ENCODE measurements around the gene ALDH9A1.

Gene ALDH9A1

DNA sequence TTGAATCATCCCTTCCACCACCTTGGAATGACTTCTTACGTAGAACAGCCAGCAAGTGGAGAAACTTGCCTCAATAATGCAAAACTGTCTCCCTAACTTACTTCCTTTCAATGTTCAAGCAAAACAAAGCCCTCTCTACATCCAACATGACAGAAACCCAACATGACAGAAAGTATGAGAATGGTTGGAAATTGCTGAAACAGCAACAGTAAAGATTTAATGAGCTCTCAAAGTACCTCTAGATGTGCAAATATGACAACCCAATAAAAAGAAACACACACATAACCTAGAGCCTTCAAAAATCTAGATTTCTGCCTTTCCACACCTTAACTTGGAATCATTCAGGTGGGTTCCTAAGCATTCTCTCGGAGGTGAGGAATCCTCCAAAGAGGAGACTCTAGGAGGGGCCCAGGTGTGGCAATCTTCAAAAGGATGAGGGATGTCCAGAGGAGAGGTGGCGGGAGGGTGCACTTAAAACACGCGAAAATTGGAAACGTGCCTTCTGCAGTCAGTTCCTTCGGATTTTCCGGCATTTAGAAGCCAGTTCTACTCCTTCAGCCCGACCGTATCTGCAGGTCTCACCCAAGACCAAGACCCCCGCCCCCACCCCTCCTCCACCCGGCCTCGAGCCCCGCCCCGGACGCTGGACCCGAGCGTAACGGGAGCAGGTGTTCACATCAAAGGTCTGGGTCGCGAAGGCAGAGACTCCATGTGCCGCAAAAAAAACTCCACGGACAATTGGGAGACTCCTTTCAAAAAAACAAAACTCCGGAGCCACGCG lies 68.3 kb downstream of the ALDH9A1 start:
- H3K4me3 ChIP-seq (ENCODE audit: low read depth, low read length): peak overlapping the region; percentile 97
- no peak for DNase-seq (ENCODE audit: low read depth)

DNA sequence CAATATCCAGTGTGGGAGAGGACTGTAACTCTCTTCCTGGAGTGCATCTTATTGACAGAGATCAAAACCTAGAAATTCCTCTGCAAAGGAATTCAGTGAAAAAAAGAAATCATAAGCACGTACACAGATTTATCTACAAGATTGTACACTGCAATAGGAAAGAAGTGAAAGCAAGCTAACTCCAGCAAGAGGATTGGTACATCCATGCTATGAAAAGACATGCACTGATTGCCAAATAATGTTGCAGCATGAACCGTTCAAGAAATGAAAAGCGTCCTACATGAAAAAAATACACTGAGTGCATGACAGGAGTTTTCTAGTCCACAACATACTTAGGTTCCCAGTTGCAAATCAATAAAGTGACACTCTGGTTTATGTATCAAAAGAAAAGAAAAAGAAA lies 69.2 kb downstream of the ALDH9A1 start:
- no peak for DNase-seq (ENCODE audit: low read depth)
- H3K4me3 ChIP-seq (ENCODE audit: low read depth, low read length): no peak overlapping the region

DNA sequence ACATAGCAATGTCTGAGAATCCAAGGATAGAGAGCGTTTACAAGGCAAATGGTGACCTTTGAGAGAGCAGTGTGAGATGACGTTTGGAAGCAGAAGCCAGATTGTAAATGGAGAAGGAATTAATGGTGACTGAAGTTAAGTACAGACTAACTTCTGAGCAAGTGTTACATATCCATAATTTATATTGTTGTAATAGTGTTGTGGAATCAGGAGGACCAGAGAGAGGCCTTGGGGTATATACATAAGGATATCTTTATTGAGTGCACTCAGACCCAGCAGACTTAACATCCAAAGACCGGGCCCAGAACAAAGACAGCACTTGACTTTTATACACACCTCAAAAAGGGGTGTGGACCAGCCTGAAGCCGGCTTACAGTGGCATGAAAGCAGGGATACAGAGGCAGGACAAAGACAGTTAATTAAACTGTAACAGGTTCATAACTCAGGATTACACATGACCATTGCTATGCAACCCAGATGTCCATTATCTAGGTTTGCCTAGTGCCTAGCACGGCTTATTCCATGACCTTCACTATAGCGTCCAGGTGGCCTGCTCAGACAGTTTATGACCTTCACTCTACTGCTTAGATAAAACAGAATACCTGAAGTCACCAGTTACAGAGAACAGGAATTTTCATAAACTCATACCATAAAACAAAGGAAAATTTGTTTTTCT lies 70.1 kb downstream of the ALDH9A1 start:
- no peak for DNase-seq (ENCODE audit: low read depth)
- H3K4me3 ChIP-seq (ENCODE audit: low read depth, low read length): no peak overlapping the region

DNA sequence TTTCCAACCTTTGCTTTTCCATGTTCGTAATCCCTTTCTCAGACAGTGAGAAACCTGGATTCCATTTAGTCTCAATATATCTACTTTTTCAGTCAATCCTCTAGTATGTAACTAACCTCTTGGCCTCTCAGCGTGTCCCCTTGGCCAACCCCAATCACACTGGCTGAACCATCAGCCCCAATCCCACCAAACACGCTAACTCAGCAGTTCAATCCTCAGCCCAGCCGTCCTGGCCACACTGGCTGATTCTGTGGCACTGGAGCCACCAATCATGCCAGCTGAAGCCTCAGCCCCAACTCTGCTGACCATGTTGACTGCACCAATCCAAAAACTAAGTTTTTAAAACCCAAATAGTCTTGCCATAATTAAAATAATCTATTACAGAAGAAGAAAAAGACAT lies 73.9 kb downstream of the ALDH9A1 start:
- H3K4me3 ChIP-seq (ENCODE audit: low read depth, low read length): no peak overlapping the region
- DNase-seq (ENCODE audit: low read depth): no peak

DNA sequence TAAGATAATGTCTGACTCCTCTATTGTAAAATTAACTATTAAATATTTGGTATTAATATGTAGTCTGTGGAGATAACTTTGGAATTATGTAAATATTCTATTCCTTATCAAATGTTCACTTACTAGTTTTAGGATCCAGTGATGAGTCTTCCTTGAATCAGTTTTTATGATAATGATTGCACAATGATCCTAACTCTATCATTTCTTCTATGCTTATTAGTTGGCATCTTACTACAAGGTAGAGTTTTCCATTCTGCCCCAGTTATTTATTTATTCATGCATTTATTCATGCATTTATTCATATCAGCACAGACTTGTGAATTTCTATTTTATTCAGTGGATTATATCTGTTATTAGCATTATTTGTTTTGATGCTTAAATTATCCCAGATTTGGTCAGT lies 74.7 kb downstream of the ALDH9A1 start:
- H3K4me3 ChIP-seq (ENCODE audit: low read depth, low read length): no peak overlapping the region

DNA sequence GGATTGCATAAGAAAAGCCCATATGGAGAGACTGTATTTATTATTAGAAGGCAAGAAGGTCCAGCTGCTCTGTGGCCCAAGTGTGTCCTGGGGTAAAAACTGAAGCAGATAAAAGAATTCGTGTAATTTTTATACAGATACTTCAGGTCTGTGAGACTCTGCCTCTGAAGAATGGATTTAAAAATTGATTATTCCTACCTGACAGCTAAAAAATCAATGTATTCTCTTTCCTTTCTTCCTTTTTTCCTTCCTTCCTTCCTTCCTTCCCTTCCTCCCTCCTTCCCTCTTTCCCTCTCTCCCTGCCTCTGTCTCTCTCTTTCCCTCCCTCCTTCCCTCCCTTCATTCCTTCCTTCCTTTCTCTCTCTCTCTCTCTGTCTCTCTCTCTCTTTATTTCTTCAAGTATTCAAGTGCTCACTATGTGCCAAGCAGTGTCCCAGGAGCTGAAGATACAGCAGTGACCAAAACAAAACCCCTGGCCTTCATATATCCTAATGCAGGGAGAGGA lies 78.7 kb downstream of the ALDH9A1 start:
- no peak overlapping the region for H3K4me3 ChIP-seq (ENCODE audit: low read depth, low read length)
- no peak for DNase-seq (ENCODE audit: low read depth)

More for the DNA sequence above, 74.7 kb downstream of the ALDH9A1 start:
- no peak for DNase-seq (ENCODE audit: low read depth)

DNA sequence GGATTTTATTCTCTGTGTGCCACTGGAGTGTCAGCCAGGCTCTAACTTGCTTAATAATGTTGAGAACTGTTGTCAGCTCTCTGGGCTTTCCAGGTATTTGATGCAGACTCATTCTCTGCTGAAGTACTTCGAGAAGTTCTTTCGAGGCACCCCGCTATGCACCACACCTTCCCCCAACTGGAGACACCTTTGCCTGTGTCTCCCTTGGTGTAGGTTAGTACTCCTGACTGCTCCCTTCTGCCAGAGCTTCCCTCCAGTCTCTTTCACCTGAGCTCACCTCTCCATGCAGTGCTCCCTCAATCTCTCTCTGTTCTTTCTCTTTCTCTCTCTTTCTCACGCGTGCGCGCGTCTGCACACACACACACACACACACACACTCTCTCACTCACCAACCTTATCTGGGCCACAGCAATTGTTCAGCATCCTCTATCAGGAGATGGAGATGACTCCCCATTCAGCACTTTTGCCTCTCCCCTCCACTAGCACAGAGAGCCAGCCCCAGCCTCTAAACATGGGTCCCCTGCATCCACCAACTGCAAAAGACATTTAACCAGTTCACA lies 81.3 kb downstream of the ALDH9A1 start:
- DNase-seq (ENCODE audit: low read depth): no peak
- no peak overlapping the region for H3K4me3 ChIP-seq (ENCODE audit: low read depth, low read length)

DNA sequence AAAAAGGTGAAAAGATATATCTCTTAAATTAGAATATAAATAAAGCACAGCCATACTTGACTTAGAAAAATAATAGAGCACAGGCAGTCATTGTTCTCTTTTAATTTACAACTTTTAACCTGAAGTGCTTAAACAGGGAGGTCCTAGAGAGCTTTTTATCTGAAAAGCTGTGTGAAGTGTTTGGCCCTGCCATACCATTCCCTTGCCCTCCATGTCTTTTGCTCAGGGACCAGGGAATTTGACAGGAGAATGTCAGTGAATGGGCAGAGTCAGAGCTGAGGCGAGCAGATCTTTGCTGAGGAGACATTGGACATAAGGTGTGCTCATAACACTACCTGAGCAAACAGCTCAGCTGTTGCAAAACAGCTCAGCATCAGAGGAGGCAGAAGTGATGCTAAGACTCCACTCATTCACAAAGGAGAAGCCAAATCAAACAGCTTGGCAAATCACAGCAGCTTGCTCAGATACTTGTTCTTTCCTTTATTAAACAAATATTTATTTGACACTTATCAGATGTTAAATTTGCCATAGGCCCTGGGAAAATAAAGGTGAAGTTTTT lies 82.2 kb downstream of the ALDH9A1 start:
- no peak for DNase-seq (ENCODE audit: low read depth)
- H3K4me3 ChIP-seq (ENCODE audit: low read depth, low read length): no peak overlapping the region
